ENCODE measurements around the gene EML2. TPM values are rescaled to one million over a fixed set of nuclear protein-coding genes. Genes with fewer than 3 reads are reported as not detected.

The EML2 gene
- total RNA-seq, 1 donor from 2014 or later = 27.1 TPM

DNA sequence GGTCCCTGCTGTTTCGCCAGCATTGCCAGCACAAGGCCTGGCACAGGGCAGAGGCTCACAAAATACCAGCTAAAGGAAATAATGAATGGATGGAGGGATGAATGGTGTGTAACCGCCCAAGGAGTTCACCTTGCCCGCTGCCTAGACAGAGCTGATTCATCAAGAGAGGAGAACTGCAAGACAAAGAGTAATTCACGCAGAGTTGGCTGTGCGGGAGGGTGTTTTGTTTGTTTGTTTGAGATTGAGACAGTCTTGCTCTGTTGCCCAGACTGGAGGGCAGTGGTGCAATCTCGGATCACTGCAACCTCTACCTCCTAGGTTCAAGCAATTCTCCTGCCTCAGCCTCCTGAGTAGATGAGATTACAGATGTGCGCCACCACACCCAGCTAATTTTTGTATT is 57.6 kb downstream of the EML2 start:
- Mint-ChIP-seq H3K4me1 (ENCODE audit: unreplicated experiment) (peaks cover 44% of the 10 kb centered on the region), H3K27ac (ENCODE audit: unreplicated experiment) (peak overlapping the region; percentile 29), H3K36me3 (ENCODE audit: unreplicated experiment) (peaks cover 2% of the 10 kb centered on the region), H3K4me3 (ENCODE audit: unreplicated experiment) (peak overlapping the region; percentile 10), H3K27me3 (ENCODE audit: unreplicated experiment) (no peaks in the 10 kb centered on the region), H3K9me3 (ENCODE audit: unreplicated experiment) (no peaks in the 10 kb centered on the region)
- TF ChIP-seq, protein P1, sequence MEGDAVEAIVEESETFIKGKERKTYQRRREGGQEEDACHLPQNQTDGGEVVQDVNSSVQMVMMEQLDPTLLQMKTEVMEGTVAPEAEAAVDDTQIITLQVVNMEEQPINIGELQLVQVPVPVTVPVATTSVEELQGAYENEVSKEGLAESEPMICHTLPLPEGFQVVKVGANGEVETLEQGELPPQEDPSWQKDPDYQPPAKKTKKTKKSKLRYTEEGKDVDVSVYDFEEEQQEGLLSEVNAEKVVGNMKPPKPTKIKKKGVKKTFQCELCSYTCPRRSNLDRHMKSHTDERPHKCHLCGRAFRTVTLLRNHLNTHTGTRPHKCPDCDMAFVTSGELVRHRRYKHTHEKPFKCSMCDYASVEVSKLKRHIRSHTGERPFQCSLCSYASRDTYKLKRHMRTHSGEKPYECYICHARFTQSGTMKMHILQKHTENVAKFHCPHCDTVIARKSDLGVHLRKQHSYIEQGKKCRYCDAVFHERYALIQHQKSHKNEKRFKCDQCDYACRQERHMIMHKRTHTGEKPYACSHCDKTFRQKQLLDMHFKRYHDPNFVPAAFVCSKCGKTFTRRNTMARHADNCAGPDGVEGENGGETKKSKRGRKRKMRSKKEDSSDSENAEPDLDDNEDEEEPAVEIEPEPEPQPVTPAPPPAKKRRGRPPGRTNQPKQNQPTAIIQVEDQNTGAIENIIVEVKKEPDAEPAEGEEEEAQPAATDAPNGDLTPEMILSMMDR (IDR thresholded peaks at IDR 0.05) = no peak
- DNase-seq (ENCODE audit: extremely low spot score, unreplicated experiment) = no peak

DNA sequence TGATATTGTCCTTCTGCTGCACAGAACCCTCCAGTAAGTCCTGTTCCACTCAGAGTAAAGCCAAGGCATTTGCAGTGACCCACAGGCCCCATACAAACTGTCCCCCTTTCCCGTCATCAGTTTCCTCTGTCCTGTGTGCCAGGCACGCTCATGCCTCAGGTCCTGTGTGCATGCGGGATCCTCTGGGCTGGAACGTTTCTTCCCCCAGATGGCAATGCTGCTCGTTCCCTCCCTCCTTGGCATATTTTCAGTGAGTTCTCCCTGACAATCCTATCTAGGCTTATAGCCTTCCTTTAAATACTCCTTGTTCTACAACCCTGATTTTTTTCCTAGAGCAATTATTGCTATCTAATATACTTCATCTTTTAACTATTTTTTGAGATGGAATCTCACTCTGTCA is 60.3 kb downstream of the EML2 start:
- Mint-ChIP-seq H3K36me3 (ENCODE audit: unreplicated experiment) (peaks cover 2% of the 10 kb centered on the region), H3K9me3 (ENCODE audit: unreplicated experiment) (no peaks in the 10 kb centered on the region), H3K4me1 (ENCODE audit: unreplicated experiment) (peaks cover 39% of the 10 kb centered on the region), H3K27me3 (ENCODE audit: unreplicated experiment) (no peaks in the 10 kb centered on the region), H3K4me3 (ENCODE audit: unreplicated experiment) (no peak overlapping the region), H3K27ac (ENCODE audit: unreplicated experiment) (no peak overlapping the region)
- DNase-seq (ENCODE audit: extremely low spot score, unreplicated experiment) = no peak
- TF ChIP-seq, protein P1 (IDR thresholded peaks at IDR 0.05) = no peak

DNA sequence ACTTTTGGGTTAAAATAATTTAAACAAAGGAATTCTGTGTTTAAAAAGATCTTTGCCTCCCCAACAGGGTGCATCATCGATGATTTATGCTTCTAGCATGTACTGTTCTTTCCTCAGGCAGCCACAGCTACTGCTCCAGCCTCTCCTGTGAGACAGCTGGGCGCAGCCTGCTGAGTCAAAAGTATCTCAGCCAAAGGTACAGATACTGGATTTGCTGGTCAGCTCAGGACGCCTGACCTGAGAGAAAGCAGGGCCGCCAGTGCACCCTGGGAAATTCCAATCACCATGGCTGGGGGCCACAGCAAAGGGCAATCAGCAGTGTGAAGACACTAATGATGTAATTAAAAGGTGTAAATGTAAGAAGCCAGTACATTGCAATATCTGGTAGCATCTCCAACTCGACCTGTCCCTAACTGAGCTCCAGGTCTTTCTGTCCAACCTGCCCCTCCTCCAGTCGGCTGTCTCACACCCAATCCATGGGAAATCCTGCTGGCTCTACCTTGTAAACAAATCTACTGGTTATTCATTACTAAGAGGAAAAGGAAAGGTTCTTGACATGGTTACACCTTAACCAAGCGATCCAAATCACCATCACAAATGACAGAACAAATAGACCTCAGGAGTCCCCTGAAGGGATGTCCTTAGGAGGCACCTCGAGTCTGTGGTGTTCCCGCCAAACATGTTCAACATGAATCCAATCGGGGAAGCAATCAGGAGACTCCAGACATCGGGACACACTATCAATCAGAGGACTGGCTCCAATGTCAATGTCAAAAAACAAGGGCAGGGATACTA is 61.9 kb downstream of the EML2 start:
- no peaks in the 10 kb centered on the region for H3K27me3 Mint-ChIP-seq (ENCODE audit: unreplicated experiment)
- DNase-seq (ENCODE audit: extremely low spot score, unreplicated experiment) = no peak
- H3K27ac Mint-ChIP-seq (ENCODE audit: unreplicated experiment) = peak overlapping the region; percentile 79
- H3K4me1 Mint-ChIP-seq (ENCODE audit: unreplicated experiment) = peaks cover 31% of the 10 kb centered on the region
- no peaks in the 10 kb centered on the region for H3K9me3 Mint-ChIP-seq (ENCODE audit: unreplicated experiment)
- H3K4me3 Mint-ChIP-seq (ENCODE audit: unreplicated experiment) = no peak overlapping the region
- H3K36me3 Mint-ChIP-seq (ENCODE audit: unreplicated experiment) = peaks cover under 1% of the 10 kb centered on the region
- TF ChIP-seq, protein P1 (IDR thresholded peaks at IDR 0.05) = no peak

DNA sequence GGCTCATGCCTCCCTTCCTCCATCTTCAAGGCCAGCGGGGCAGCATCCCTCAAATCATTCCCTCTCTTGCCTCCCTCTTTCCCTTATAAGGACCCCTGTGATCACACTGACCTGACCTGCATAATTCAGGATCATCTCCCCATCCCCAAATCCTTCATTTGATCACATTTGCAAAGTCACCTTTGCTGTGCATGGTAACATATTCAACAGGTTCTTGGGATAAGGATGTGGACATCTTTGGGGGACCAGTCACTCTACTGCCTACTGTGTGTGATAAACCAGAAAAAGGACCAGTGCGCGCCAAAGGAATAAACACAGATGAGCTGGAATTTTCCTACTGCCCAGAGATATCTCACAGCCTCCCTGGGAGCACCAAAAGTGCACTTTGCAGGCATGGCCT is 62.5 kb downstream of the EML2 start:
- Mint-ChIP-seq H3K4me1 (ENCODE audit: unreplicated experiment) (peaks cover 30% of the 10 kb centered on the region), H3K27ac (ENCODE audit: unreplicated experiment) (peak overlapping the region; percentile 79), H3K4me3 (ENCODE audit: unreplicated experiment) (no peak overlapping the region), H3K36me3 (ENCODE audit: unreplicated experiment) (no peaks in the 10 kb centered on the region), H3K9me3 (ENCODE audit: unreplicated experiment) (no peaks in the 10 kb centered on the region), H3K27me3 (ENCODE audit: unreplicated experiment) (no peaks in the 10 kb centered on the region)
- DNase-seq (ENCODE audit: extremely low spot score, unreplicated experiment) = no peak
- TF ChIP-seq, protein P1 (IDR thresholded peaks at IDR 0.05) = no peak

DNA sequence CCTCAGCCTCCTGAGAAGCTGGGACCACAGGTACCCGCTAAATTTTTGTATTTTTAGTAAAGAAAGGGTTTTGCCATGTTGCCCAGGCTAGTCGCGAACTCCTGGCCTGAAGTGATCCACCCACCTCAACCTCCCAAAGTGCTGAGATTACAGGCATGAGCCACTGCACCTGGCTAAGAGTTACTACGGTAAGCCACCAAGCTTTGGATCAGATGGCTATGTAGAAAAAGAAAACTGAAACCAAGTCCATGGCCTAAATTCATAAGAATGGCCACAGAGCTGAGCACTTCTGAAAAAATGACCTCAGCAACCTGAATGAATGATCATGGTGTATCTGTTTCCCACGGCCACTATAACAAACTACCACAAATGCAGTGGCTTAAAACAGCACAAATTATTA is 64.0 kb downstream of the EML2 start:
- TF ChIP-seq, protein P1 (IDR thresholded peaks at IDR 0.05) = no peak
- DNase-seq (ENCODE audit: extremely low spot score, unreplicated experiment) = no peak
- Mint-ChIP-seq H3K27ac (ENCODE audit: unreplicated experiment) (no peak overlapping the region), H3K4me1 (ENCODE audit: unreplicated experiment) (peaks cover 21% of the 10 kb centered on the region), H3K36me3 (ENCODE audit: unreplicated experiment) (no peaks in the 10 kb centered on the region), H3K27me3 (ENCODE audit: unreplicated experiment) (no peaks in the 10 kb centered on the region), H3K9me3 (ENCODE audit: unreplicated experiment) (no peaks in the 10 kb centered on the region), H3K4me3 (ENCODE audit: unreplicated experiment) (no peak overlapping the region)
